Measurements from ENCODE around the gene GDE1.

Gene GDE1

DNA sequence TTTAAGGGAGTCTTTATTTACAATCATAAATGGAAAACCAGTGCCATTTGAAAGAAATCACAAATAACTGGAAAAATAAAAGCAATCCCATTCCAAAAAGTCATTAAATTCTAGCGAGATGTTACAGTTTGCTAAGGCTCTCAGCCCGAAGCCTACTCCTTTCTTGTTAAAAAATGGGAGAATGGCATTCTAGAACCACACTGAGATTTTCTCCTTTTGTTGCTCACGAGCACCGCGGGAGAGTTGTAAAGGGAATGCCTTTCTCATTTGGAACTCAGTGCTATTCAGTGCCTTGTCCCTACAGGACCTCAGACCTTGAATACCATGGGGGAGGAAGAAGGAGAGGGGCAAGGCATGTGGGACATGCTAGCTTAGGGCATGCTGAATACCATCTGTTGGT lies 36.3 kb downstream of the GDE1 start:
- no peak for DNase-seq

DNA sequence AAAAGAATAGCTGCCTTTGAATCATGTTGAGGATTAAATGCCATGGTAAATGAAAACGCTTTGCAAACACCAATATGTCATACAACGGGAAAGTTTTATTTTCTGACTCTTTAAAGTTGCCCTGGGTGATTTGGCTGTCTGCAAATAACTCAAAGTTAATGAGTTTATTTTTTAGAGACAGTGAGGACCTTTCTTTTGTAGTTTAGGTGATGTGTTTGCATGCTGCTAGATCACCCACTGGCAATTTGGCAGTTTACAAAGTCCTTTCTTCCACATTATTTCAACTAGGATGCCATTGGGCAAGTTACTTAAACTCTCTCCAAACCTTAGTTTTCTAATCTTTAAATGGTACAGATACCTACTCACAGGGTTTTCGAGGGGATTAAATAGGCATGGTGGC lies 37.8 kb downstream of the GDE1 start:
- DNase-seq, result no peak

GRCh38 chr16:19482291-19482690 lies 39.6 kb downstream of the GDE1 start:
- no peak for DNase-seq

DNA sequence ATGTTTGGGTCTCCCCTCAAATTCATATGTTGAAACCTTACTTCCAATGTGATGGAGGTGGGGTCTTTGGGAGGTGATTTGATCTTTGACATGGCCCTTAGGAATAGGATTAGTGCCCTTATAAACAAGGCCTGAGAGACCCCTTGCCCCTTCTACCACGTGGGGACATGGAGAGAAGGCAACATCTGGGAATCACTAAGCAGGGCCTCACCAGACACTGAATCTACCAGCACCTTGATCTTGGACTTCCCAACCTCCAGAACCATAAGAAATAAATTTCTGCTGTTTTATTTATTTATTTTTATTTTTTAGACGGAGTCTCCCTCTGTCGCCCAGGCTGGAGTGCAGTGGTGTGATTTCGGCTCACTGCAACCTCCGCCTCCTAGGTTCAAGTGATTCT lies 40.1 kb downstream of the GDE1 start:
- no peak for DNase-seq

GRCh38 chr16:19481296-19481695 lies 40.6 kb downstream of the GDE1 start:
- no peak for DNase-seq

- no peak for DNase-seq
Observed at GRCh38 chr16:19479302-19479721, 42.6 kb downstream of the GDE1 start.

- DNase-seq, result no peak
Observed at GRCh38 chr16:19478505-19478904, 43.4 kb downstream of the GDE1 start.

- peak; percentile 23 for DNase-seq
Observed at GRCh38 chr16:19474617-19475016, 47.3 kb downstream of the GDE1 start.

DNA sequence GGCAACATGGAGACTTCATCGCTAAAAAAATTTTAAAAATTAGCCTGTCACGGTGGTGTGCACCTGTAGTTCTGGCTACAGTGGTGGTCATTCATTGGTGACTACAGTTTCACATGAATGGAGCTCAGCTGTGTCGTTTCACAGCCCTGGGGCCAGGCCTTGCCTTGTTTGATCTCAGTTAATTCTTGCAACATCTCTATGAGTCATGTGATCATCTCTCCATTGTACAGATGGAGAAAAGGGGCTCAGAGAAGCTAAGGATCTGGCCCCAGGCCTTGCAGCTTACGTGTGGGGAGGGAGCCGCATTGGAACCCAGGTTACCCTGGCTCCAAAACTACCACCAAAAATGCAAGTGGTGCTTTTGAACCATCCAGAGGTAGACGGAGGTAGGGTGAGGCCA lies 49.4 kb downstream of the GDE1 start:
- DNase-seq, result no peak

GRCh38 chr16:19468300-19468699 lies 53.6 kb downstream of the GDE1 start:
- peak; percentile 37 for DNase-seq

DNA sequence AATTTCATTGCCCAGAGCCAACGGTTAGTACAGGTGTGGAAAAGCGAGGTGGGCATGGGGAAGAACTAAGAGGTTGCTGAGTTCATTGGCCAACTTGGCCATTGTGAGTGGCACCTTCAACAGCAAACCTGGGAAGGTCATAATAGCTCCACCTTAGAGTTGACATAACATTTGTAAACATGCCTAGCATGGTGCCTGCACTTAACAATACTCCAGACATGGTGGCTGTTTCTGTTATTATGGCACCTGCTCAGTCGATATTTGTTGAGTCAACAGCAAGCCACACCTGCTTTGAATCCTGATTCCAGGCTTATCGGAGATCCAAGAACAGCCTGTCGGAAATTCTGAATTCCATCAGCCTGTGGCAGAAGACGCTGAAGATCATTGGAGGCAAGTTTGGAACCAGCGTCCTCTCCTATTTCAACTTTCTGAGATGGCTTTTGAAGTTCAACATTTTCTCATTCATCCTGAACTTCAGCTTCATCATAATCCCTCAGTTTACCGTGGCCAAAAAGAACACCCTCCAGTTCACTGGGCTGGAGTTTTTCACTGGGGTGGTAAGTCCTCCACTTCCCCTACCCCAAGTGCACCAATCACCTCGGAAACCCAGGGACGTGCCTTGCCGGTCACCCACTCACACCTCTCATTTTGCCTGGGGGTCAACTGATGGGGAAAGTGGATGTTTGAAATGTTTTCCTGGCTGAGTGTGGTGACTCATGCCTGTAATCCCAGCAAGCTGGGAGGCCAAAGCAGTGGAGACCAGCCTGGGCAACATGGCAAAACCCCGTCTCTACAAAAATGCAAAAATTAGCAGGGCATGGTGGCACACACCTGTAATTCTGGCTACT lies 58.2 kb downstream of the GDE1 start:
- DNase-seq, result no peak

- DNase-seq, result no peak
Observed at GRCh38 chr16:19460397-19460796, 61.5 kb downstream of the GDE1 start.

DNA sequence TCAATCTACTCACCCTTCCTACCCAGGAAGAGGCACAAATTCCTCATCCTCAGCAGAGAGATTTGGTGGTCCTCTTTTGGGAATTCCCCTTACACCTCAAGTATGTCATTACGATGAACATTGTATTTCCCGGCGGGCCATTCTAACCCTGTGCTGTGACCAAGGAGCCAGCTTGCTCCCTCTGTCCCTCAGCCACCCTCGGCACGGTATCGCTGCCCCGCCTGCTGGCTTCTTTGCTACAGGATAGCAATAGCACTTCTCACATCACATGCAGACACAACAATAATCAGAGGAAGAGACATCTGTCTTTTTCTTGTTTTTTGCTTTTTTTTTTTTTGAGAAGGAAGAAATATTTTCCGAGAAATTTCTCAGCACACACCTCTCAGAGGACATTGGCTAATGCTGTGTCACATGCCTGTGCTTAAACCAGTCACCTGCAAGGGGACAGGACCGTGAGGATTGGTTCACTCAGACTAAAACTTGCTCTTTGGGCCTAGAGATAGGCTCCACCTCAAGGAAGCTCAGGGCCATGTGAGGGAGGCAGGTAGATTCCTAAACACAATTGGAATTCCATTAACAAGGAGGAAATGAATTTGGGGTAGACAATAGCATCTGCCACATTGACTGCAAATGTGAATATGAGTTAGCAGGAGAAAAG lies 63.0 kb downstream of the GDE1 start:
- peak; percentile 24 for DNase-seq

Measured in NCI-H82 (cell line).